SK-N-SH treated with all-trans-retinoic acid at 6 μM for 48 hours (cell line): Measurements from ENCODE around the gene HDAC8.
A peak's percentile ranks its signal among the peaks of the same experiment; 100 is the strongest.
"Not testable (repeated sequence)": the region's sequence is repeated elsewhere in the genome, so short reads cannot be mapped to it uniquely, and the experiment has no call there.

Experiments used
- ATAC-seq: fragments of 200-7000 bp; cut with Tn5 transposase; 3 replicates; pipeline ENCODE4 v1.9.1; 2020; ENCODE audit warnings: mild to moderate bottlenecking, moderate library complexity
- ARNTL ChIP-seq: fragments of 450-650 bp; formaldehyde crosslinking; IDR thresholded peaks from 2 replicates; pipeline ENCODE4 v1.5.0; 2020; ENCODE audit warnings: low read depth, mild to moderate bottlenecking, moderate library complexity, borderline replicate concordance
- BACH2 ChIP-seq: fragments of 250-450 bp; sonication (Bioruptor Pico); IDR thresholded peaks from 2 replicates; pipeline ENCODE4 v1.9.0; 2021; ENCODE audit warnings: mild to moderate bottlenecking, borderline replicate concordance
- CSDC2 ChIP-seq: fragments of 250-450 bp; sonication (Bioruptor Pico); IDR thresholded peaks from 2 replicates; pipeline ENCODE4 v1.5.0; 2020; ENCODE audit warnings: mild to moderate bottlenecking, moderate library complexity
- CSRNP3 ChIP-seq: fragments of 250-450 bp; sonication (Bioruptor Pico); IDR thresholded peaks from 2 replicates; pipeline ENCODE4 v1.5.1; 2021; ENCODE audit warnings: mild to moderate bottlenecking, moderate library complexity
- ESRRG ChIP-seq: fragments of 250-450 bp; sonication (Bioruptor Pico); IDR thresholded peaks from 2 replicates; pipeline ENCODE4 v1.6.1; 2021; ENCODE audit warnings: mild to moderate bottlenecking
- OSR1 ChIP-seq: fragments of 250-450 bp; sonication (Bioruptor Pico); IDR thresholded peaks from 2 replicates; pipeline ENCODE4 v1.8.0; 2022; ENCODE audit warnings: moderate library complexity, mild to moderate bottlenecking, inconsistent platforms
- PATZ1 ChIP-seq: fragments of 250-450 bp; sonication (Bioruptor Pico); IDR thresholded peaks from 2 replicates; pipeline ENCODE4 v1.8.0; 2020; ENCODE audit warnings: mild to moderate bottlenecking, moderate library complexity, borderline replicate concordance
- PPARA ChIP-seq: fragments of 250-450 bp; sonication (Bioruptor Pico); IDR thresholded peaks from 2 replicates; pipeline ENCODE4 v1.5.0; 2020; ENCODE audit warnings: mild to moderate bottlenecking, borderline replicate concordance
- SNAI2 ChIP-seq: fragments of 250-450 bp; sonication (Bioruptor Pico); IDR thresholded peaks from 2 replicates; pipeline ENCODE4 v1.5.0; 2020; ENCODE audit warnings: mild to moderate bottlenecking, moderate library complexity
- TCF4 ChIP-seq: fragments of 250-450 bp; sonication (Bioruptor Pico); IDR thresholded peaks from 2 replicates; pipeline ENCODE4 v1.8.0; 2021; ENCODE audit warnings: mild to moderate bottlenecking, moderate library complexity, borderline replicate concordance
- TOX ChIP-seq: fragments of 250-450 bp; sonication (Bioruptor Pico); IDR thresholded peaks from 2 replicates; pipeline ENCODE4 v1.8.0; 2021; ENCODE audit warnings: mild to moderate bottlenecking, moderate library complexity, borderline replicate concordance
- TSHZ2 ChIP-seq: fragments of 250-450 bp; sonication (Bioruptor Pico); IDR thresholded peaks from 2 replicates; pipeline ENCODE4 v1.5.0; 2020; ENCODE audit warnings: mild to moderate bottlenecking, moderate library complexity
- ZC3H10 ChIP-seq: fragments of 250-450 bp; sonication (Bioruptor Pico); IDR thresholded peaks from 2 replicates; pipeline ENCODE4 v1.5.1; 2021; ENCODE audit warnings: mild to moderate bottlenecking, moderate library complexity
- ZFP3 ChIP-seq: fragments of 250-450 bp; sonication (Bioruptor Pico); IDR thresholded peaks from 2 replicates; pipeline ENCODE4 v1.5.0; 2020; ENCODE audit warnings: mild to moderate bottlenecking, moderate library complexity
- ZNF565 ChIP-seq: fragments of 450-650 bp; formaldehyde crosslinking; conservative IDR thresholded peaks from 2 replicates; pipeline ENCODE4 v1.5.0; 2020; ENCODE audit warnings: low read depth, mild to moderate bottlenecking, moderate library complexity
- ZNF70 ChIP-seq: fragments of 450-650 bp; formaldehyde crosslinking; IDR thresholded peaks from 2 replicates; pipeline ENCODE4 v1.5.0; 2020; ENCODE audit warnings: mild to moderate bottlenecking, moderate library complexity
- ZNF8 ChIP-seq: fragments of 450-650 bp; formaldehyde crosslinking; IDR thresholded peaks from 2 replicates; pipeline ENCODE4 v1.5.0; 2020; ENCODE audit warnings: mild to moderate bottlenecking, moderate library complexity
- TF ChIP-seq, protein P1 (sequence below): fragments of 250-450 bp; sonication (Bioruptor Pico); IDR thresholded peaks from 2 replicates; pipeline ENCODE4 v1.5.1; 2020; ENCODE audit warnings: low read depth, mild to moderate bottlenecking, moderate library complexity
- TF ChIP-seq, protein P2 (sequence below): fragments of 250-450 bp; sonication (Bioruptor Pico); IDR thresholded peaks from 2 replicates; pipeline ENCODE4 v1.8.0; 2021; ENCODE audit warnings: low read depth, mild to moderate bottlenecking, moderate library complexity, borderline replicate concordance

HDAC8 gene

DNA sequence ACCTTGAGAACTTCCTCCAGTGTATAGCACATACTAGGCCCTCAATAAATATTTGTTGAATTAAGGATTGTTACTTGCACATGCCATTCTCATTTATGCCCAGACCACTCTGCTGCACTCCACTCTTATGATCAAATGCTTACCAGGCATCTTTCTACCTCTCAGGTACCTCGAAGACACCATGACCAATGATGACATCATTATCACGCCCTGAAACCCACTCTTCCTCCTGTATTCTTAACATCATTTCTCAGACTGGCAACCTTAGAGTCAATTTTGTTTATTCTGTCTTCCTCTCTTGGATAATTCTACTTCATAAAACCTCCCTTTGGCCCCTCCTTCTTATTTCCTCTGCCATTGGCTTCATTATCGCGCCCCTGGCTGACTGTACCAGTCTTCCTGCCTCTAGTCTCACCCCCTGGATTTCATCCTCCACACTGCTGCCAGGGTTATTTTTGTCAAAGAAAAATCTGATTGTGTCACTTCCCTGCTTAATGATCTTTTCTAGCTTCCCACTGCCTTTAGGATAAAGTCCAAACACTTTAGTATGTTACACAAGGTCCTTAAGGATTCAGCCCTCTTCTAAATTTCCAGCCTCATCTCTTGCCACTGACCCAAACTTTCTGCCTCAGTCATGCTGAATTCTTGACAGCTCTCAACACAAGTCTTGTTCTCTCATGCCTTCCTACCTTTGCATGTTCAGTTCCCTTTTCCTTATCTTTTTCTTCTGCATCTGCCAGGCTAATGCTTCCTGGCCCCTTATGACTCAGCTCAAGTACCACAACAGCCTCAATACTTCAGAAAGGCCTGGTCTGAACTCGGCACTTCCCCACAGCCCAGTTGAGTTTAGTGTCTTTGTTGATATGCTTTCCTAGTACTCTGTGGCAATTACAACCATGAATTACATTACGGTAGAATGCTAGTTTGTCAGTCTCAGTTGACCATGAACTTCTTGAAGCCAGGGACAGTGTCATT is 45.8 kb downstream of the HDAC8 start:
- ATAC-seq = no peak
- TF ChIP-seq ZNF70 (CRISPR knock-in tag) = no peak
- no peak for TF ChIP-seq OSR1 (CRISPR knock-in tag)
- TF ChIP-seq TOX = no peak
- no peak for TF ChIP-seq ESRRG
- no peak for TF ChIP-seq ARNTL (CRISPR knock-in tag)
- no peak for TF ChIP-seq SNAI2 (CRISPR knock-in tag)

GRCh38 chrX:72498782-72499181 is 73.9 kb downstream of the HDAC8 start:
- ATAC-seq = no peak
- TF ChIP-seq ESRRG (no peak), TCF4 (CRISPR knock-in tag) (no peak), TSHZ2 (CRISPR knock-in tag) (no peak), ZNF565 (CRISPR knock-in tag) (no peak), BACH2 (no peak)

- no peak for ATAC-seq
- TF ChIP-seq, protein P1, sequence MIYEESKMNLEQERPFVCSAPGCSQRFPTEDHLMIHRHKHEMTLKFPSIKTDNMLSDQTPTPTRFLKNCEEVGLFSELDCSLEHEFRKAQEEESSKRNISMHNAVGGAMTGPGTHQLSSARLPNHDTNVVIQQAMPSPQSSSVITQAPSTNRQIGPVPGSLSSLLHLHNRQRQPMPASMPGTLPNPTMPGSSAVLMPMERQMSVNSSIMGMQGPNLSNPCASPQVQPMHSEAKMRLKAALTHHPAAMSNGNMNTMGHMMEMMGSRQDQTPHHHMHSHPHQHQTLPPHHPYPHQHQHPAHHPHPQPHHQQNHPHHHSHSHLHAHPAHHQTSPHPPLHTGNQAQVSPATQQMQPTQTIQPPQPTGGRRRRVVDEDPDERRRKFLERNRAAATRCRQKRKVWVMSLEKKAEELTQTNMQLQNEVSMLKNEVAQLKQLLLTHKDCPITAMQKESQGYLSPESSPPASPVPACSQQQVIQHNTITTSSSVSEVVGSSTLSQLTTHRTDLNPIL (CRISPR knock-in tag) = no peak
- no peak for TF ChIP-seq BACH2
- TF ChIP-seq CSRNP3 (CRISPR knock-in tag) = no peak
- TF ChIP-seq TCF4 (CRISPR knock-in tag) = peak; percentile 80
Measured at GRCh38 chrX:72495046-72495445, 77.6 kb downstream of the HDAC8 start.

DNA sequence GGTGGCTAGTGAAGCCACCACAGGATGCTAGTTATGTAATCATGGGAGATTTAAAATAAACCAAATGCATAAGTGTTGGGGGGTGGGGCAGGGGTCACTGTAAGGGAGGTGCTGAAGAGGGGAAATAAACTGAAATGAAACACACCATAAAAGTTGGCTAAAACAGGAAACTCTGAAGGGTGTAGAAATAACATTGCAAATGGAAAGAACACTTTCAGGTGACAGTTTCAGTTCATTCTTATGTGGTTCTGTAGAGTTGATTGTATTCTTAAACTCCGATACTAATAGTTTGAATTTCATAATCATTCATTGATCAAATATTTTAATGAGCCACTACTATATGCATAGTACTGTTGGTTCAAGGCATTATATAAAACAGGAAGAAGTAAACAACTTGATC is 80.1 kb downstream of the HDAC8 start:
- ATAC-seq = no peak
- no peak for TF ChIP-seq ZFP3
- TF ChIP-seq ZNF565 (CRISPR knock-in tag) = no peak
- no peak for TF ChIP-seq PPARA
- TF ChIP-seq OSR1 (CRISPR knock-in tag) = no peak
- TF ChIP-seq ZC3H10 (CRISPR knock-in tag) = no peak
- TF ChIP-seq TOX = no peak
- TF ChIP-seq ZNF8 (CRISPR knock-in tag) = no peak
- TF ChIP-seq TCF4 (CRISPR knock-in tag) = no peak
- no peak for TF ChIP-seq ESRRG
- no peak for TF ChIP-seq TSHZ2 (CRISPR knock-in tag)
- TF ChIP-seq ZNF70 (CRISPR knock-in tag) = no peak
- TF ChIP-seq CSDC2 (CRISPR knock-in tag) = no peak
- TF ChIP-seq CSRNP3 (CRISPR knock-in tag) = no peak
- TF ChIP-seq, protein P2, sequence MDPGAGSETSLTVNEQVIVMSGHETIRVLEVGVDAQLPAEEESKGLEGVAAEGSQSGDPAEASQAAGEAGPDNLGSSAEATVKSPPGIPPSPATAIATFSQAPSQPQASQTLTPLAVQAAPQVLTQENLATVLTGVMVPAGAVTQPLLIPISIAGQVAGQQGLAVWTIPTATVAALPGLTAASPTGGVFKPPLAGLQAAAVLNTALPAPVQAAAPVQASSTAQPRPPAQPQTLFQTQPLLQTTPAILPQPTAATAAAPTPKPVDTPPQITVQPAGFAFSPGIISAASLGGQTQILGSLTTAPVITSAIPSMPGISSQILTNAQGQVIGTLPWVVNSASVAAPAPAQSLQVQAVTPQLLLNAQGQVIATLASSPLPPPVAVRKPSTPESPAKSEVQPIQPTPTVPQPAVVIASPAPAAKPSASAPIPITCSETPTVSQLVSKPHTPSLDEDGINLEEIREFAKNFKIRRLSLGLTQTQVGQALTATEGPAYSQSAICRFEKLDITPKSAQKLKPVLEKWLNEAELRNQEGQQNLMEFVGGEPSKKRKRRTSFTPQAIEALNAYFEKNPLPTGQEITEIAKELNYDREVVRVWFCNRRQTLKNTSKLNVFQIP (CRISPR knock-in tag) = no peak
- TF ChIP-seq PATZ1 (CRISPR knock-in tag) = no peak
- TF ChIP-seq ARNTL (CRISPR knock-in tag) = no peak

- ATAC-seq = not testable (repeated sequence)
Measured at GRCh38 chrX:72490221-72490620, 82.4 kb downstream of the HDAC8 start.
